ENCODE data around the gene LYZ. TPM values are rescaled to one million over a fixed set of nuclear protein-coding genes. Genes with fewer than 3 reads are reported as not detected.
"Not testable (repeated sequence)": the region's sequence is repeated elsewhere in the genome, so short reads cannot be mapped to it uniquely, and the experiment has no call there.

LYZ gene
- total RNA-seq, 1 experiment from 2014 or later: 1.3 TPM

DNA sequence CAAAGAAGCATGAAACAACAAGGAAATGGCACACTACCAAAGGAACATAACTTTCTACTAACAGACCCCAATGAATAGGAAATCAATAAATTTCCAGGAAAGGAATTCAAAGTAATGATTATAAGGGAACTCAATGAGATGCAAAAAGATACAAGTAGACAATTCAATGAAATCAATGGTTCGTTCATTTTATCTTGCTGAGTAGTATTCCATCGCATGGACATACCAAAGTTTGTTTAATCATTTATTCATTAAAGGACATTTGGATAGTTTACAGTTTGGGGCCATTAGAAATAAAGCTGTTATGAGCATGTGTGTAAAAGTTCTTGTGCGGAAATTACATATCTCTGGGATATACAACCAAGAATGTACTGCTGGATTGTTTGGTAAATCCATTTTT, 35.0 kb upstream of the LYZ start:
- Histone ChIP-seq H3K27me3 (ENCODE audit: insufficient read depth, low read length) (no peaks in the 10 kb centered on the region), H4K20me1 (ENCODE audit: insufficient read depth) (no peaks in the 10 kb centered on the region), H3K4me3 (replicated peaks in 1 of 2; ENCODE audit: low read depth in 1 of 2, low read length in 2 of 2) (no peak overlapping the region), H3K4me2 (ENCODE audit: low read length) (no peak overlapping the region), H3K27ac (ENCODE audit: low read depth, low read length) (no peak overlapping the region), H3K9me2 (ENCODE audit: insufficient read depth) (no peaks in the 10 kb centered on the region), H3K9me3 (ENCODE audit: control insufficient read depth in 1 of 2, insufficient read depth in 1 of 2, low read depth in 1 of 2, low read length in 2 of 2) (no peaks in the 10 kb centered on the region), H3K79me2 (ENCODE audit: insufficient read depth, low read length) (no peaks in the 10 kb centered on the region), H2AFZ (ENCODE audit: low read depth, low read length, poor library complexity, severe bottlenecking) (no peak overlapping the region), H3K4me1 (ENCODE audit: control insufficient read depth in 1 of 2, insufficient read depth in 2 of 2, low read length in 2 of 2) (no peaks in the 10 kb centered on the region), H3K9ac (ENCODE audit: low read length) (no peak overlapping the region), H3K36me3 (ENCODE audit: control insufficient read depth in 1 of 2, insufficient read depth in 2 of 2, low read length in 2 of 2) (no peaks in the 10 kb centered on the region)
- POLR2A ChIA-PET: no interaction called here
- DNase-seq (ENCODE audit: low read depth, low spot score) (no peak), ATAC-seq (no peak)
- intact Hi-C loops (cut with micrococcal nuclease): no loop called here
- CTCF ChIA-PET: no interaction called here
- RAD21 ChIA-PET (ENCODE audit: low non-redundant PET in 1 of 2, low total read pairs in 2 of 2, uncharacterized antibody in 2 of 2, unreplicated experiment in 2 of 2): no interaction called here
- no TSS peak for BruUV-seq (replicated peaks)
- TF ChIP-seq POLR2AphosphoS5 (IDR thresholded peaks at IDR 0.05; ENCODE audit: low read depth, low read length): no peak
- TF ChIP-seq MAX (IDR thresholded peaks at IDR 0.05): no peak
- TF ChIP-seq, protein P1, sequence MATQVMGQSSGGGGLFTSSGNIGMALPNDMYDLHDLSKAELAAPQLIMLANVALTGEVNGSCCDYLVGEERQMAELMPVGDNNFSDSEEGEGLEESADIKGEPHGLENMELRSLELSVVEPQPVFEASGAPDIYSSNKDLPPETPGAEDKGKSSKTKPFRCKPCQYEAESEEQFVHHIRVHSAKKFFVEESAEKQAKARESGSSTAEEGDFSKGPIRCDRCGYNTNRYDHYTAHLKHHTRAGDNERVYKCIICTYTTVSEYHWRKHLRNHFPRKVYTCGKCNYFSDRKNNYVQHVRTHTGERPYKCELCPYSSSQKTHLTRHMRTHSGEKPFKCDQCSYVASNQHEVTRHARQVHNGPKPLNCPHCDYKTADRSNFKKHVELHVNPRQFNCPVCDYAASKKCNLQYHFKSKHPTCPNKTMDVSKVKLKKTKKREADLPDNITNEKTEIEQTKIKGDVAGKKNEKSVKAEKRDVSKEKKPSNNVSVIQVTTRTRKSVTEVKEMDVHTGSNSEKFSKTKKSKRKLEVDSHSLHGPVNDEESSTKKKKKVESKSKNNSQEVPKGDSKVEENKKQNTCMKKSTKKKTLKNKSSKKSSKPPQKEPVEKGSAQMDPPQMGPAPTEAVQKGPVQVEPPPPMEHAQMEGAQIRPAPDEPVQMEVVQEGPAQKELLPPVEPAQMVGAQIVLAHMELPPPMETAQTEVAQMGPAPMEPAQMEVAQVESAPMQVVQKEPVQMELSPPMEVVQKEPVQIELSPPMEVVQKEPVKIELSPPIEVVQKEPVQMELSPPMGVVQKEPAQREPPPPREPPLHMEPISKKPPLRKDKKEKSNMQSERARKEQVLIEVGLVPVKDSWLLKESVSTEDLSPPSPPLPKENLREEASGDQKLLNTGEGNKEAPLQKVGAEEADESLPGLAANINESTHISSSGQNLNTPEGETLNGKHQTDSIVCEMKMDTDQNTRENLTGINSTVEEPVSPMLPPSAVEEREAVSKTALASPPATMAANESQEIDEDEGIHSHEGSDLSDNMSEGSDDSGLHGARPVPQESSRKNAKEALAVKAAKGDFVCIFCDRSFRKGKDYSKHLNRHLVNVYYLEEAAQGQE (IDR thresholded peaks at IDR 0.05; ENCODE audit: low read depth): no peak
- TF ChIP-seq CEBPB (IDR thresholded peaks at IDR 0.05; ENCODE audit: low read depth): no peak
- TF ChIP-seq JUND (IDR thresholded peaks at IDR 0.05): no peak
- TF ChIP-seq ZNF274 (IDR thresholded peaks at IDR 0.05; ENCODE audit: low read depth, low read length): no peak
- no peak for TF ChIP-seq EZH2 (IDR thresholded peaks at IDR 0.05)
- TF ChIP-seq YY1 (IDR thresholded peaks at IDR 0.05; ENCODE audit: extremely low read depth, insufficient replicate concordance, low read depth, low read length): no peak
- TF ChIP-seq ZFX (IDR thresholded peaks at IDR 0.05): no peak

GRCh38 chr12:69316784-69317183, 31.4 kb upstream of the LYZ start:
- intact Hi-C loops (cut with micrococcal nuclease); RAD21 ChIA-PET (ENCODE audit: low non-redundant PET in 1 of 2, low total read pairs in 2 of 2, uncharacterized antibody in 2 of 2, unreplicated experiment in 2 of 2); CTCF ChIA-PET; POLR2A ChIA-PET; DNase-seq (ENCODE audit: low read depth, low spot score); H3K79me2 ChIP-seq (ENCODE audit: insufficient read depth, low read length); H3K4me1 ChIP-seq (ENCODE audit: control insufficient read depth in 1 of 2, insufficient read depth in 2 of 2, low read length in 2 of 2); H3K9me3 ChIP-seq (ENCODE audit: control insufficient read depth in 1 of 2, insufficient read depth in 1 of 2, low read depth in 1 of 2, low read length in 2 of 2); H3K9me2 ChIP-seq (ENCODE audit: insufficient read depth); H3K4me2 ChIP-seq (ENCODE audit: low read length); ATAC-seq; H3K9ac ChIP-seq (ENCODE audit: low read length); H3K27me3 ChIP-seq (ENCODE audit: insufficient read depth, low read length); H2AFZ ChIP-seq (ENCODE audit: low read depth, low read length, poor library complexity, severe bottlenecking); H3K36me3 ChIP-seq (ENCODE audit: control insufficient read depth in 1 of 2, insufficient read depth in 2 of 2, low read length in 2 of 2); H3K27ac ChIP-seq (ENCODE audit: low read depth, low read length); BruUV-seq (replicated peaks); H4K20me1 ChIP-seq (ENCODE audit: insufficient read depth); H3K4me3 ChIP-seq (replicated peaks in 1 of 2; ENCODE audit: low read depth in 1 of 2, low read length in 2 of 2): not testable (repeated sequence)

- H3K4me1 ChIP-seq (ENCODE audit: control insufficient read depth in 1 of 2, insufficient read depth in 2 of 2, low read length in 2 of 2); H3K27ac ChIP-seq (ENCODE audit: low read depth, low read length); H3K9me3 ChIP-seq (ENCODE audit: control insufficient read depth in 1 of 2, insufficient read depth in 1 of 2, low read depth in 1 of 2, low read length in 2 of 2); intact Hi-C loops (cut with micrococcal nuclease); H3K9ac ChIP-seq (ENCODE audit: low read length); DNase-seq (ENCODE audit: low read depth, low spot score); H3K36me3 ChIP-seq (ENCODE audit: control insufficient read depth in 1 of 2, insufficient read depth in 2 of 2, low read length in 2 of 2); ATAC-seq; RAD21 ChIA-PET (ENCODE audit: low non-redundant PET in 1 of 2, low total read pairs in 2 of 2, uncharacterized antibody in 2 of 2, unreplicated experiment in 2 of 2); H3K79me2 ChIP-seq (ENCODE audit: insufficient read depth, low read length); POLR2A ChIA-PET; CTCF ChIA-PET; H3K27me3 ChIP-seq (ENCODE audit: insufficient read depth, low read length); BruUV-seq (replicated peaks); H3K4me3 ChIP-seq (replicated peaks in 1 of 2; ENCODE audit: low read depth in 1 of 2, low read length in 2 of 2); H4K20me1 ChIP-seq (ENCODE audit: insufficient read depth); H3K9me2 ChIP-seq (ENCODE audit: insufficient read depth); H2AFZ ChIP-seq (ENCODE audit: low read depth, low read length, poor library complexity, severe bottlenecking); H3K4me2 ChIP-seq (ENCODE audit: low read length): not testable (repeated sequence)
Observed at GRCh38 chr12:69317233-69317632, 30.9 kb upstream of the LYZ start.
